Activated CD8-positive, alpha-beta T cell treated with anti-CD3 and anti-CD28 coated beads for 36 hours (primary cell): Measurements from ENCODE around the gene NPFFR1. TPM values are rescaled to one million over a fixed set of nuclear protein-coding genes. Genes with fewer than 3 reads are reported as not detected.
A peak's percentile ranks its signal among the peaks of the same experiment; 100 is the strongest.

Experiments
- ATAC-seq: fragments of 200-7000 bp; cut with Tn5 transposase; one replicate; pipeline ENCODE4 v1.10.0; 2021; ENCODE audit warnings: mild to moderate bottlenecking, moderate library complexity
- CTCF ChIA-PET: fragments of 350-600 bp; sonication (Branson Sonifier 250); formaldehyde crosslinking; loops from one replicate; lab custom pipeline; 2021; ENCODE audit warnings: antibody characterized with exemption; lab: Charles Lee
- POLR2A ChIA-PET: fragments of 350-600 bp; sonication (Branson Sonifier 250); formaldehyde crosslinking; loops from one replicate; lab custom pipeline; 2021; ENCODE audit warnings: antibody characterized with exemption; lab: Charles Lee
- DNase-seq: peaks from one replicate; pipeline ENCODE4 v3.0.0-alpha.2; 2020
- H3K27ac Mint-ChIP-seq: one replicate; pipeline ENCODE4 v1.8.0; 2021; ENCODE audit warnings: mild to moderate bottlenecking, mixed read lengths
- H3K27me3 Mint-ChIP-seq: one replicate; pipeline ENCODE4 v1.8.0; 2021; ENCODE audit warnings: mixed read lengths
- H3K36me3 Mint-ChIP-seq: one replicate; pipeline ENCODE4 v1.8.0; 2021; ENCODE audit warnings: low read depth, mixed read lengths
- H3K4me1 Mint-ChIP-seq: one replicate; pipeline ENCODE4 v1.8.0; 2021; ENCODE audit warnings: low read depth, mixed read lengths
- H3K4me3 Mint-ChIP-seq: one replicate; pipeline ENCODE4 v1.8.0; 2021; ENCODE audit warnings: mild to moderate bottlenecking, moderate library complexity, mixed read lengths
- H3K9me3 Mint-ChIP-seq: one replicate; pipeline ENCODE4 v1.8.0; 2021; ENCODE audit warnings: mixed read lengths
- intact Hi-C: fragments of 100-400 bp; cut with micrococcal nuclease; formaldehyde crosslinking; loops from one replicate; pipeline ENCODE4 v1.10.0; 2022
- total RNA-seq, 2 experiments: library from RNA; stranded (reverse); gene quantifications; one replicate each; pipeline ENCODE4 v1.2.3, GENCODE V29; 2021
- TF ChIP-seq, protein P1 (sequence below): fragments of 200-600 bp; IDR thresholded peaks from one replicate; pipeline ENCODE4 v1.8.0; 2022; ENCODE audit warnings: antibody characterized with exemption, mild to moderate bottlenecking

The NPFFR1 gene
- total RNA-seq, 2 experiments from 2014 or later = not detected

DNA sequence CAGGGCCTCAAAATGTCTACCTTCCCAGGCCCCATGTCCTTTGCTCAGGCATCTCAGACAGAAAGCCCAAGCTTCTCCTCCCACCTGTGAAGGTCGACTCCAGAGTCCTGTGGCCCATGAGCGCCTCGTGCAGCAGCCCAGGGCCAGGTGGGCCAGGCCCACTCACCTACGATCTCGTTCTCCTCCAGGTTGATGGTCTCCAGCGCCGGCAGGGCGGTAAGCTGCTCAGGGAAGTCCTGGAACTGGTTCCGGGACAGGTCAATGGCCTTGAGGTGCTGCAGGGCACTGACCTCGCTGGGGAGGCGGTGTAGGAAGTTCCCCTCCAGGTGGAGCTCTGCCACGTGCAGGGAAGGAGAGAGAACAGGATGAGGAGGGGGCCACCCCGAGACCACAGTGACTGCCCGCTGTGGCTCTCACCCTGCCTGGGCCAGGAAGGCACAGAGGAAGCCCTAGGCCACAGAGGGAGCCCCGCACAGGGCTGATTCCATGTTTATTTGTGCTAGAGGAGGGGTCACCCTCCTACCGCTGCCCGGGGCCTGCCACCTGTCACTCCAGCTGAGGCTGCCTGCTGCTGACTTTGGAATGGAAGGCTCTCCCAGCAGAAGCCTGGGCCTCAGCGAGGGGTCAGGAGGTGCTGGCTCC lies 40.0 kb upstream of the NPFFR1 start:
- POLR2A ChIA-PET = interaction anchor here (1.1 kb wide), 1 partner anchor 177 kb away, joined by 4 read pairs; the partner anchor contains the start of gene TYSND1
- H3K27ac Mint-ChIP-seq = peak overlapping the region; percentile 47
- ATAC-seq = peak; percentile 9

DNA sequence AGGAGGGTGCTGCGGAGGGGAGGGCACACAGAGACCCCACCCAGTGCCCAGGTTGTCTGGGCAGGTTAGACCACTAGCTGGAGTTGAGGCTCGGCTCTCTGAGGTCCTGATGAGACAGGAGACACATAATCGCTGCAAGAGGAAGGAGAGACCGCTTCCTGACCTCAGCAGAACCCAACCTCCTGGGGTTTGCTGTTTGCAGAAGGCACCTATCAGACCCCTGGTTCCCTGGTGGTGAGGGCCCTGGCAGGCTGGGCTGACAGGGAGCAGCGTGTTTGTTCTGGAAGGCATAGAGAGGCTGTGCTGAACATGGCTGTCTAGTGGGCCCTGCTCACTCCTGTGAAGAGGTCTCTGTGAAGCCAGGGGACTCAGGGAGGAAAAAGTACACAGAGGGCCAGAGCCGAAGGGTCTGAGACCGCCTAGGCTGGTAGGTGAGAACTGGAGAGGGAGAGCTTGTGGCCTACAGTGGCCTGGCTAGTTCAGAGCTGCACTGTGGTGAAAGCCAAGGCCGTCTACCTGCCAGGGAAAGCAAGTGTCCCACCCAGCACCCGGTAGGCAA lies 39.4 kb upstream of the NPFFR1 start:
- ATAC-seq (peak; percentile 60), DNase-seq (peak; percentile 60)
- intact Hi-C loops = no loop called here
- CTCF ChIA-PET = interaction anchor here (1.3 to 2.2 kb wide), 3 partner anchors 17 to 101 kb away, joined by 3 to 7 read pairs (median 4); no protein-coding TSS in a partner anchor
- H3K4me1 Mint-ChIP-seq = peaks cover 33% of the 10 kb centered on the region
- no peaks in the 10 kb centered on the region for H3K9me3 Mint-ChIP-seq
- POLR2A ChIA-PET = no interaction called here
- H3K27me3 Mint-ChIP-seq = no peaks in the 10 kb centered on the region
- TF ChIP-seq, protein P1, sequence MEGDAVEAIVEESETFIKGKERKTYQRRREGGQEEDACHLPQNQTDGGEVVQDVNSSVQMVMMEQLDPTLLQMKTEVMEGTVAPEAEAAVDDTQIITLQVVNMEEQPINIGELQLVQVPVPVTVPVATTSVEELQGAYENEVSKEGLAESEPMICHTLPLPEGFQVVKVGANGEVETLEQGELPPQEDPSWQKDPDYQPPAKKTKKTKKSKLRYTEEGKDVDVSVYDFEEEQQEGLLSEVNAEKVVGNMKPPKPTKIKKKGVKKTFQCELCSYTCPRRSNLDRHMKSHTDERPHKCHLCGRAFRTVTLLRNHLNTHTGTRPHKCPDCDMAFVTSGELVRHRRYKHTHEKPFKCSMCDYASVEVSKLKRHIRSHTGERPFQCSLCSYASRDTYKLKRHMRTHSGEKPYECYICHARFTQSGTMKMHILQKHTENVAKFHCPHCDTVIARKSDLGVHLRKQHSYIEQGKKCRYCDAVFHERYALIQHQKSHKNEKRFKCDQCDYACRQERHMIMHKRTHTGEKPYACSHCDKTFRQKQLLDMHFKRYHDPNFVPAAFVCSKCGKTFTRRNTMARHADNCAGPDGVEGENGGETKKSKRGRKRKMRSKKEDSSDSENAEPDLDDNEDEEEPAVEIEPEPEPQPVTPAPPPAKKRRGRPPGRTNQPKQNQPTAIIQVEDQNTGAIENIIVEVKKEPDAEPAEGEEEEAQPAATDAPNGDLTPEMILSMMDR = no peak
- peak overlapping the region; percentile 62 for H3K27ac Mint-ChIP-seq
- H3K4me3 Mint-ChIP-seq = no peak overlapping the region
- no peaks in the 10 kb centered on the region for H3K36me3 Mint-ChIP-seq

More for the DNA sequence above, 40.0 kb upstream of the NPFFR1 start:
- DNase-seq = no peak
- Mint-ChIP-seq H3K27me3 (no peaks in the 10 kb centered on the region), H3K4me3 (no peak overlapping the region), H3K36me3 (no peaks in the 10 kb centered on the region), H3K4me1 (peaks cover 33% of the 10 kb centered on the region), H3K9me3 (no peaks in the 10 kb centered on the region)
- CTCF ChIA-PET = interaction anchor here (1.3 to 2.2 kb wide), 3 partner anchors 41 to 102 kb away, joined by 3 to 7 read pairs (median 4); no protein-coding TSS in a partner anchor
- intact Hi-C loops = no loop called here
- TF ChIP-seq, protein P1 = no peak

DNA sequence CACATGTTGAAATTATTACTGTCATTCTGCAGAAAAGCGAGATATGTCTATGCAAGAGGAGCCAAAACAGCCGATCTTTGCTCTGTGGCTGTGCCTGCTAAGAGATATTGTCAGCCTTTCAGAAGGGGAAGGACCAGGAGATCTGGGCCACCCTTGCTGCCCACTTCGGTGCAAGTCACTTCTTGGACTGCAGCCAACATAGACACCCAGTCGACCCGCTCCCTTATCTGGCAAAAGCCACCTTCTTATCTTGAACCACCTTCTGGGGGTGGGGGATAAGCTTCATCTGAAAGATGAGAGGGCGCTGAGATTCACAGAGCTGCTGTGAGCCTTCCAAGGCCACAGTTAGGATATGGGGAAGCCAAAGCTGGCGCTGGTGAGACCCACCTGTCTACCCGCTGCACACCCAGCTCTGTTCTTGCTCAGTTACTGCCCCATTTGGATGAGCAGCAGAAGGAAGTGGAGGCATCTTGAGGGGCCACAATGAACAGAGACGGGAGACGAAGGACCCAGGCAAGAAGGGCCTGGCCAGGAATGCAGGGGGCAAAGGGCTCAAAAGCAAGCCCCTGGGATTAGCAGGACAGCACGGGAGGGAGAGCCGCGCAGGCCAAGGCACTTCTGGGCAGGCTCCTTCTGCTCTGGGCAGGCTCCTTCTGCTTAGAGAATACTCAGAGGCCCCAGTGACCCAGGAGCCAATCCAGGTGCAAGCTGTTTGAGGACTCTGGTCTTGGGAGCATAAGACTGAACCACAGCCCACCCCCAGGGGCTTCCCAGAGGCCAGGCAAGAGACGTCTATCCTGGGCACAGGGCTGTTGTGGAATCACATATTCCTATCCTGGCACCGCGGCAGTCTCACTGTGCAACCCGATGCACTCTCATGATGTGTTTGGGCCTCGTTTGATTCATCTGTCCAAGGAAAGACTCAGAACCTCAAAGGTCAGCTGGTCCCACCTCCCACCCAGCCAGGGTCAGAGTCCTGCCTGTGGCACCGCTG lies 38.4 kb upstream of the NPFFR1 start:
- DNase-seq (no peak), ATAC-seq (no peak)
- TF ChIP-seq, protein P1 = no peak
- CTCF ChIA-PET = interaction anchor here (1.3 to 2.5 kb wide), 5 partner anchors 18 to 100 kb away, joined by 3 to 12 read pairs (median 4); no protein-coding TSS in a partner anchor
- Mint-ChIP-seq H3K27ac (peak overlapping the region; percentile 16), H3K27me3 (no peaks in the 10 kb centered on the region), H3K4me3 (no peak overlapping the region), H3K4me1 (peaks cover 33% of the 10 kb centered on the region), H3K36me3 (no peaks in the 10 kb centered on the region), H3K9me3 (no peaks in the 10 kb centered on the region)
- POLR2A ChIA-PET = no interaction called here
- intact Hi-C loops = no loop called here

DNA sequence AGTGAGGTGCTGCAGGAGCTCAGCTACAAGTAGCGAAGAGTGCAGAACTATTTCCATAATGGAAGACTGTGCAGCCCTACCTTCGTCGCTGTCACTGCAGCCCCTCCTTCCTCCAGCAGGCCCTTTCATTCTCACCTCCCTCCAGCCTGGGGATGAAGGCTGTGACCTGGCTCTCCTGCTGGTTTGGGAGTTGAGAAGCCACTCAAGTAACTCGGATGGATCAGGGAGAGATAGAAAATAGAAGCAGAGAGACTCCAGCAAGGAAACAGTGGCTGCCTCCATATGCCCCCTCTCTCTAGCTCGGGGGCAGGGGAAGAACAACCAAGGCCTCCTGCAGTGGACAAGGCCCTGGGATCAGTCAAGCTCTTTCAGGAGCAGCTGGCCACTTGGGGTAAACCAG lies 37.4 kb upstream of the NPFFR1 start:
- ChIA-PET POLR2A (no interaction called here), CTCF (interaction anchor here (1.5 to 2.5 kb wide), 2 partner anchors 43 to 48 kb away, joined by 3 to 12 read pairs; no protein-coding TSS in a partner anchor)
- Mint-ChIP-seq H3K27ac (no peak overlapping the region), H3K27me3 (no peaks in the 10 kb centered on the region), H3K4me3 (no peak overlapping the region), H3K36me3 (no peaks in the 10 kb centered on the region), H3K9me3 (no peaks in the 10 kb centered on the region), H3K4me1 (peaks cover 33% of the 10 kb centered on the region)
- ATAC-seq = no peak
- TF ChIP-seq, protein P1 = no peak
- no peak for DNase-seq
- intact Hi-C loops = no loop called here
